ENCODE data around the gene ZBTB8A. TPM values are rescaled to one million over a fixed set of nuclear protein-coding genes. Genes with fewer than 3 reads are reported as not detected.

ZBTB8A gene
- total and polyA plus RNA-seq, 2 experiments from 2014 or later: 4.4 to 5.7 TPM

- H3K27me3 ChIP-seq: no peaks in the 10 kb centered on the region
- peak overlapping the region; percentile 25 for H3K4me3 ChIP-seq
- H3K9me3 ChIP-seq (ENCODE audit: low read depth): no peaks in the 10 kb centered on the region
- DNase-seq (ENCODE audit: low read depth in 1 of 2, low spot score in 1 of 2): peak; percentile 82 to 89
- no peak overlapping the region for H3K27ac ChIP-seq
- H3K4me1 ChIP-seq (ENCODE audit: low read depth): no peaks in the 10 kb centered on the region
- H3K36me3 ChIP-seq: no peaks in the 10 kb centered on the region
- TF ChIP-seq CTCF (IDR thresholded peaks at IDR 0.05; ENCODE audit: low read depth, low read length): peak; percentile 34
Measured at GRCh38 chr1:32612189-32612881, 73.1 kb downstream of the ZBTB8A start.

GRCh38 chr1:32613472-32613871 lies 74.2 kb downstream of the ZBTB8A start:
- Histone ChIP-seq H3K9me3 (ENCODE audit: low read depth) (no peaks in the 10 kb centered on the region), H3K4me1 (ENCODE audit: low read depth) (no peaks in the 10 kb centered on the region), H3K27ac (no peak overlapping the region), H3K27me3 (no peaks in the 10 kb centered on the region), H3K4me3 (no peak overlapping the region), H3K36me3 (no peaks in the 10 kb centered on the region)
- TF ChIP-seq CTCF (IDR thresholded peaks at IDR 0.05; ENCODE audit: low read depth, low read length): no peak
- DNase-seq (ENCODE audit: low read depth in 1 of 2, low spot score in 1 of 2): no peak

- Histone ChIP-seq H3K27me3 (no peaks in the 10 kb centered on the region), H3K27ac (no peak overlapping the region), H3K4me1 (ENCODE audit: low read depth) (no peaks in the 10 kb centered on the region), H3K36me3 (no peaks in the 10 kb centered on the region), H3K9me3 (ENCODE audit: low read depth) (no peaks in the 10 kb centered on the region), H3K4me3 (no peak overlapping the region)
- TF ChIP-seq CTCF (IDR thresholded peaks at IDR 0.05; ENCODE audit: low read depth, low read length): no peak
- peak in 1 of 2 donors; percentile 5 for DNase-seq (ENCODE audit: low read depth in 1 of 2, low spot score in 1 of 2)
Measured at GRCh38 chr1:32618673-32619221, 79.5 kb downstream of the ZBTB8A start.

- peak; percentile 5 to 59 for DNase-seq (ENCODE audit: low read depth in 1 of 2, low spot score in 1 of 2)
- H3K27me3 ChIP-seq: no peaks in the 10 kb centered on the region
- no peaks in the 10 kb centered on the region for H3K36me3 ChIP-seq
- H3K4me1 ChIP-seq (ENCODE audit: low read depth): no peaks in the 10 kb centered on the region
- no peaks in the 10 kb centered on the region for H3K9me3 ChIP-seq (ENCODE audit: low read depth)
- H3K4me3 ChIP-seq: no peak overlapping the region
- H3K27ac ChIP-seq: no peak overlapping the region
- TF ChIP-seq CTCF (IDR thresholded peaks at IDR 0.05; ENCODE audit: low read depth, low read length): peak; percentile 22
Measured at GRCh38 chr1:32619701-32620485, 80.7 kb downstream of the ZBTB8A start.

- H3K27me3 ChIP-seq: no peaks in the 10 kb centered on the region
- H3K4me3 ChIP-seq: no peak overlapping the region
- TF ChIP-seq CTCF (IDR thresholded peaks at IDR 0.05; ENCODE audit: low read depth, low read length): no peak
- H3K9me3 ChIP-seq (ENCODE audit: low read depth): no peaks in the 10 kb centered on the region
- no peaks in the 10 kb centered on the region for H3K4me1 ChIP-seq (ENCODE audit: low read depth)
- no peak for DNase-seq (ENCODE audit: low read depth in 1 of 2, low spot score in 1 of 2)
- peaks cover 1% of the 10 kb centered on the region for H3K36me3 ChIP-seq
- H3K27ac ChIP-seq: no peak overlapping the region
Measured at GRCh38 chr1:32622205-32622604, 83.0 kb downstream of the ZBTB8A start.

Measured in cardiac muscle cell (in vitro differentiated cells and primary cell).